GM19372 (cell line): ENCODE data around the gene PRAC1.

Experiments used
- ATAC-seq: cut with Tn5 transposase; IDR thresholded peaks from one replicate; pipeline ENCODE4 v1.9.1; 2021; ENCODE audit warnings: mild to moderate bottlenecking, low read depth, moderate library complexity; ENCODE audit not compliant: unreplicated experiment

The PRAC1 gene

GRCh38 chr17:48722201-48722907 is at the start of gene PRAC1:
TSS of gene PRAC1 (minus strand) at chr17:48722518. CDS start at chr17:48722392, 126 bp downstream.
- no peak for ATAC-seq

- ATAC-seq = no peak
These were observed 48.6 kb upstream of the PRAC1 start for GRCh38 chr17:48770954-48771353.

GRCh38 chr17:48769009-48769675 is 46.8 kb upstream of the PRAC1 start:
- no peak for ATAC-seq

- no peak for ATAC-seq
These were observed 45.0 kb upstream of the PRAC1 start for GRCh38 chr17:48767263-48767774.

GRCh38 chr17:48761114-48761513 is 38.8 kb upstream of the PRAC1 start:
- no peak for ATAC-seq

- no peak for ATAC-seq
These were observed 38.1 kb upstream of the PRAC1 start for GRCh38 chr17:48760411-48760810.

- no peak for ATAC-seq
These were observed 37.0 kb upstream of the PRAC1 start for GRCh38 chr17:48759288-48759687.

GRCh38 chr17:48757524-48757961 is 35.2 kb upstream of the PRAC1 start:
- ATAC-seq = no peak

- no peak for ATAC-seq
These were observed 34.5 kb upstream of the PRAC1 start for GRCh38 chr17:48756830-48757251.

GRCh38 chr17:48755356-48755755 is 33.0 kb upstream of the PRAC1 start:
- ATAC-seq = no peak

GRCh38 chr17:48754500-48755261 is 32.4 kb upstream of the PRAC1 start:
- no peak for ATAC-seq

GRCh38 chr17:48753794-48754499 is 31.6 kb upstream of the PRAC1 start:
- ATAC-seq = no peak

- ATAC-seq = no peak
These were observed 30.3 kb upstream of the PRAC1 start for GRCh38 chr17:48752399-48753288.

GRCh38 chr17:48751733-48752398 is 29.5 kb upstream of the PRAC1 start:
- ATAC-seq = no peak

- ATAC-seq = no peak
These were observed 28.9 kb upstream of the PRAC1 start for GRCh38 chr17:48751172-48751571.

- no peak for ATAC-seq
These were observed 27.6 kb upstream of the PRAC1 start for GRCh38 chr17:48749621-48750553.

GRCh38 chr17:48748718-48749566 is 26.6 kb upstream of the PRAC1 start:
- ATAC-seq = no peak
